ENCODE measurements around the gene SLC6A11. TPM values are rescaled to one million over a fixed set of nuclear protein-coding genes. Genes with fewer than 3 reads are reported as not detected.

The SLC6A11 gene
- total and polyA plus RNA-seq, 12 donors, result 0.05 TPM; not detected in 11

GRCh38 chr3:10933021-10933420 is 117.0 kb downstream of the SLC6A11 start:
- TF ChIP-seq CTCF (IDR thresholded peaks at IDR 0.05), result no peak

GRCh38 chr3:10933470-10933804 is 117.4 kb downstream of the SLC6A11 start:
- no peaks in the 10 kb centered on the region for H3K9me3 ChIP-seq
- H3K27ac ChIP-seq, result no peak overlapping the region
- 58 to 86% methylated on average over 1 of the region's 1 CpG for WGBS, 2 donors
- no peak for TF ChIP-seq CTCF (IDR thresholded peaks at IDR 0.05)
- peaks cover 0 to 25% (median 7%) of the 10 kb centered on the region in 7 donors for H3K27me3 ChIP-seq
- no peak for DNase-seq
- no peaks in the 10 kb centered on the region for H3K36me3 ChIP-seq
- intact Hi-C loops (cut with DNase I), result no loop called here
- peaks cover 0 to 3% (median 0%) of the 10 kb centered on the region in 9 donors for H3K4me1 ChIP-seq
- peak in 1 of 8 donors; percentile 10 for ATAC-seq
- H3K4me3 ChIP-seq, result no peak overlapping the region

More at GRCh38 chr3:10933021-10933420, 117.0 kb downstream of the SLC6A11 start:
- intact Hi-C loops (cut with DNase I), result no loop called here
- no peak for DNase-seq
- peaks cover 0 to 3% (median 0%) of the 10 kb centered on the region in 9 donors for H3K4me1 ChIP-seq
- ATAC-seq, result no peak
- H3K4me3 ChIP-seq, result no peak overlapping the region
- H3K36me3 ChIP-seq, result no peaks in the 10 kb centered on the region
- H3K9me3 ChIP-seq, result no peaks in the 10 kb centered on the region
- WGBS, 2 donors, result 88 to 92% methylated on average over 8 of the region's 8 CpGs
- peaks cover 0 to 26% (median 7%) of the 10 kb centered on the region in 7 donors for H3K27me3 ChIP-seq
- H3K27ac ChIP-seq, result no peak overlapping the region

GRCh38 chr3:10933805-10934481 is 117.9 kb downstream of the SLC6A11 start:
- TF ChIP-seq CTCF (IDR thresholded peaks at IDR 0.05), result no peak
- Histone ChIP-seq H3K4me1 (peaks cover 0 to 3% (median 0%) of the 10 kb centered on the region in 9 donors), H3K9me3 (no peaks in the 10 kb centered on the region), H3K27me3 (peaks cover 0 to 25% (median 7%) of the 10 kb centered on the region in 7 donors), H3K36me3 (no peaks in the 10 kb centered on the region), H3K4me3 (no peak overlapping the region), H3K27ac (peak overlapping the region in 1 of 10 donors; percentile 4)
- peak in 6 of 8 donors; percentile 40 to 64 (median 48) for ATAC-seq
- DNase-seq, result no peak
- intact Hi-C loops (cut with DNase I), result no loop called here
- 60 to 64% methylated on average over 19 of the region's 19 CpGs for WGBS, 2 donors

GRCh38 chr3:10935028-10935427 is 119.0 kb downstream of the SLC6A11 start:
- intact Hi-C loops (cut with DNase I), result no loop called here
- Histone ChIP-seq H3K27me3 (peaks cover 0 to 31% (median 7%) of the 10 kb centered on the region in 7 donors), H3K4me1 (peaks cover 0 to 3% (median 0%) of the 10 kb centered on the region in 9 donors), H3K27ac (no peak overlapping the region), H3K4me3 (no peak overlapping the region), H3K9me3 (no peaks in the 10 kb centered on the region), H3K36me3 (no peaks in the 10 kb centered on the region)
- ATAC-seq (no peak), DNase-seq (no peak)
- 94 to 96% methylated on average over 12 of the region's 12 CpGs for WGBS, 2 donors
- no peak for TF ChIP-seq CTCF (IDR thresholded peaks at IDR 0.05)
